Activated CD8-positive, alpha-beta memory T cell treated with anti-CD3 and anti-CD28 coated beads, Interleukin-2, amount 10 ng/mL, durations not matched to agents 7 days and 5 days (primary cell): ENCODE data around the gene ABCD3. TPM values are rescaled to one million over a fixed set of nuclear protein-coding genes. Genes with fewer than 3 reads are reported as not detected.
"Not testable (repeated sequence)": the region's sequence is repeated elsewhere in the genome, so short reads cannot be mapped to it uniquely, and the experiment has no call there.

Experiments
- ATAC-seq: fragments of 150-1000 bp; cut with Tn5 transposase; one replicate; pipeline ENCODE4 v1.10.0; 2021; ENCODE audit warnings: moderate library complexity
- CTCF ChIA-PET: fragments of 350-600 bp; sonication (Branson Sonifier 250); formaldehyde crosslinking; loops from one replicate; lab custom pipeline; 2021; ENCODE audit warnings: antibody characterized with exemption; lab: Charles Lee
- DNase-seq: peaks from one replicate; pipeline ENCODE4 v3.0.0-alpha.2; 2020
- H3K27ac Mint-ChIP-seq: one replicate; pipeline ENCODE4 v1.8.0; 2021; ENCODE audit warnings: mild to moderate bottlenecking, mixed read lengths
- H3K27me3 Mint-ChIP-seq: one replicate; pipeline ENCODE4 v1.8.0; 2021; ENCODE audit warnings: mixed read lengths
- H3K36me3 Mint-ChIP-seq: one replicate; pipeline ENCODE4 v1.8.0; 2021; ENCODE audit warnings: mild to moderate bottlenecking, mixed read lengths
- H3K4me1 Mint-ChIP-seq: one replicate; pipeline ENCODE4 v1.8.0; 2021; ENCODE audit warnings: mixed read lengths
- H3K4me3 Mint-ChIP-seq: one replicate; pipeline ENCODE4 v1.8.0; 2021; ENCODE audit warnings: mild to moderate bottlenecking, moderate library complexity, mixed read lengths
- H3K9me3 Mint-ChIP-seq: one replicate; pipeline ENCODE4 v1.8.0; 2022; ENCODE audit warnings: low read depth, mixed read lengths
- total RNA-seq, 2 experiments: library from RNA; stranded (reverse); gene quantifications; one replicate each; pipeline ENCODE4 v1.2.3, GENCODE V29; 2021

ABCD3 gene
- 10 to 100 TPM; 21.2 to 22.6 TPM for total RNA-seq

DNA sequence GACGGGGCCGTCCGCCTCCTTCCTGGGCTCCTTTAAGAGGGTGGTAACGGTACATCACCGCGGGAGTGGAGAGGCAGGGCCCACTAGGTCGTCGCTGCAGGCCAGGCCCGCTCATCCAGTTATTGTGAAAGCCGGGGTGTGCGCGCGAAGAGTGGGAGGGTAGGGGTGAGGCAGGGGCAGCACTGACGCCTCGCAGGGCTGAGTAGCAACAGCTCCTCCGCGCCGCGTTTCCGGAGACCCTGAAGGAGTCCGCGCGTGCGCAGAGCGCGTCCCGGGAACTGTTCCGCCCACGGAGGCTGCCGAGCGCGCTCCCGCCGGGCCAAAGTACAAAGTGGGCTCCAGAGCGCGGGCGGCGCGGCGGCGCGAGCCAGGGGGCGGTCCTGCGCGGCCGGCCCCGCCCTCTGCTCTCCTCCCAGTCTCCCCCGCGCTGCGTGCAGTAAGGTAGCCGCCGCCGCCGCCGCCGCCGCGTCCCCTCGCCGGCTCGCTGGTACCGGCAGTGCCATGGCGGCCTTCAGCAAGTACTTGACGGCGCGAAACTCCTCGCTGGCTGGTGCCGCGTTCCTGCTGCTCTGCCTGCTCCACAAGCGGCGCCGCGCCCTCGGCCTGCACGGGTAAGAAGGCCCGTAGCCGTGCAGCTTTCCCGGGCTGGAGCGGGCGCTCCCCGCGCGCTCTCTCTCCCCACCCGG is at the start of gene ABCD3:
Gene ABCD3, plus strand, starts transcription at position 412 of the 686 bp plus-strand sequence. Its CDS starts 90 bp downstream, at position 502.
- Mint-ChIP-seq H3K27me3 (peaks cover 7% of the 10 kb centered on the region), H3K27ac (peak within 1 kb of the TSS; percentile 60), H3K36me3 (no peaks in the 10 kb centered on the region), H3K4me1 (peaks cover 22% of the 10 kb centered on the region), H3K9me3 (no peaks in the 10 kb centered on the region), H3K4me3 (no peak within 1 kb of the TSS)
- CTCF ChIA-PET = interaction anchor here (0.7 to 1.0 kb wide), 3 partner anchors 392 to 655 kb away, joined by 3 to 4 read pairs (median 3); partner anchors contain the start of gene ALG14
- DNase-seq (peak; percentile 97), ATAC-seq (peak; percentile 97)

DNA sequence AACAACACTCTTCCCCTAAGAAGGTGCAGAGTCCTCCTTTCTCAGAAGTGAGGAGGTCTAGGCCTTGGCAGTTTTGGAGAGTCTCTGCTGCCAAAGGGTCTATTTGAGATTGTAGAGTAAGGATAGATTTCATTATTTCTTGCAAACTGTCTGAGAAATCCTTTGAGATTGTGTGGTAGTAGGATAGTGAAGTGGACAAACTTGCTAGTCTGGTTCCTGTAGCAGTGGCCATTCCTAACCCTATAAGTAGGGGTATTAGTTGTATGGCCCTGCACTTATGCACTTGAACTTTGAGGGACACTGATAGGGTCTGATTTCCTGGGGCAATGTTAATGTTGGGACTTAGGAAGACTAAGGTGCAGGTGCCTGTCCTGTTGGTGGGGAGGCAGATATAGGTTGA is 45.4 kb upstream of the ABCD3 start:
- DNase-seq, CTCF ChIA-PET, H3K27ac Mint-ChIP-seq, H3K4me3 Mint-ChIP-seq, H3K36me3 Mint-ChIP-seq, H3K4me1 Mint-ChIP-seq, ATAC-seq, H3K9me3 Mint-ChIP-seq: not testable (repeated sequence)
- H3K27me3 Mint-ChIP-seq = peaks cover 18% of the 10 kb centered on the region

DNA sequence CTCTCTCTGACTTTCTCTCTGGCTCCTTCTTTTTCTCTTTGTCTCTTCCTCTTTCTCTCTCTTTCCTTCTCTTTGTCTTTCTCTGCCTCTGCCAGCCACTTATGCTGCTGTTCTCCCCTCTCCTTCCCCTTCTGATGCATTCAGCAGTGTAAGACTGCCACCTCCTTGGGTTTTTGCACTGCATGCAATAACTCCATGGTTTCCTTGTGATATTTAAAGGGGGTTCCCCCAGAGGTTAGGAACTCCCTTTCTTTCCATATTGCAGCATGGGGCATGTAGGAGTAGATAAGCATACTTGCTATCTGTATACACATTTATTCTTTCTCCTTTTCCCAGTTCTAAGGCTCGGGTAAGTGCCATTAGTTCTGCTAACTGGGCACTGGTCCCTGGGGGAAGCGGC is 44.9 kb upstream of the ABCD3 start:
- H3K27ac Mint-ChIP-seq, ATAC-seq, CTCF ChIA-PET, H3K4me3 Mint-ChIP-seq, H3K36me3 Mint-ChIP-seq, DNase-seq, H3K9me3 Mint-ChIP-seq, H3K4me1 Mint-ChIP-seq: not testable (repeated sequence)
- peaks cover 17% of the 10 kb centered on the region for H3K27me3 Mint-ChIP-seq

- H3K27me3 Mint-ChIP-seq = peaks cover 20% of the 10 kb centered on the region
- H3K36me3 Mint-ChIP-seq, CTCF ChIA-PET, H3K9me3 Mint-ChIP-seq, H3K4me1 Mint-ChIP-seq, DNase-seq, H3K27ac Mint-ChIP-seq, H3K4me3 Mint-ChIP-seq, ATAC-seq: not testable (repeated sequence)
These were observed 42.5 kb upstream of the ABCD3 start for GRCh38 chr1:94375666-94376065.

DNA sequence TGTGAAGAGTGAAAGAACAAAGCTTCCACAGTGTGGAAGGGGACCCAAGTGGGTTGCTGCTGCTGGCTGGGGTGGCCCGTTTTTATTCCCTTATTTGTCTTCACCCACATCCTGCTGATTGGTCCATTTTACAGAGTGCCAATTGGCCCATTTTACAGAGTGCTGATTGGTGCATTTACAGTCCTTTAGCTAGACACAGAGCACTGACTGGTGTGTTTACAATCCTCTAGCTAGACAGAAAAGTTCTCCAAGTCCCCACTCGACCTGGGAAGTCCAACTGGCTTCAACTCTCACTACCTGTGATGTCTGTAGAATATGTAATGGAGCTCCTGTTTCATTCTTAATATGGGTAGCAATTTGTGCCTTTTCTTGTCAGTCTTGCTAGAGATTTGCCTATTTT is 39.7 kb upstream of the ABCD3 start:
- H3K9me3 Mint-ChIP-seq, H3K36me3 Mint-ChIP-seq, CTCF ChIA-PET, DNase-seq, H3K4me1 Mint-ChIP-seq, H3K4me3 Mint-ChIP-seq, ATAC-seq, H3K27ac Mint-ChIP-seq: not testable (repeated sequence)
- peaks cover 21% of the 10 kb centered on the region for H3K27me3 Mint-ChIP-seq

DNA sequence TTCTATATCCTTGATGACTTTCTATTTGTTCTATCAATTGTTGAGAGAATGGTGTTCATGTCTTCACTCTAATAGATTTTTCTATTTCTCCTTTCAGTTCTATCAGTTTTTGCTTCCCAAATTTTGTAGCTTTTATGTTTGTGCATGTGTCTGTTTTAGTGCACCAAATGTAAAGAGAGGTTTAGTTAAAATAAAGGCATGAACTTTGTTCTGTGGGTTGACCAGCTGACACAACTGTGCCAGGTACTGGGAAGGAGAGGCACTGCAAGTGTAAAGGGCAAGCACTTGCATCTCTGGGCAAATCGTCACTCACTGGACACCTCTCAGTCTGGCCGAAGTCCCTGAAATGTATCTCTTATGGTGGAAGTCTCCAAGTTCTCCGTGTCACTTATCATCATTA is 38.6 kb upstream of the ABCD3 start:
- no peak overlapping the region for H3K4me3 Mint-ChIP-seq
- no peaks in the 10 kb centered on the region for H3K36me3 Mint-ChIP-seq
- DNase-seq (no peak), ATAC-seq (no peak)
- H3K27ac Mint-ChIP-seq = no peak overlapping the region
- peaks cover 9% of the 10 kb centered on the region for H3K4me1 Mint-ChIP-seq
- CTCF ChIA-PET = no interaction called here
- H3K9me3 Mint-ChIP-seq = no peaks in the 10 kb centered on the region
- H3K27me3 Mint-ChIP-seq = peaks cover 19% of the 10 kb centered on the region

DNA sequence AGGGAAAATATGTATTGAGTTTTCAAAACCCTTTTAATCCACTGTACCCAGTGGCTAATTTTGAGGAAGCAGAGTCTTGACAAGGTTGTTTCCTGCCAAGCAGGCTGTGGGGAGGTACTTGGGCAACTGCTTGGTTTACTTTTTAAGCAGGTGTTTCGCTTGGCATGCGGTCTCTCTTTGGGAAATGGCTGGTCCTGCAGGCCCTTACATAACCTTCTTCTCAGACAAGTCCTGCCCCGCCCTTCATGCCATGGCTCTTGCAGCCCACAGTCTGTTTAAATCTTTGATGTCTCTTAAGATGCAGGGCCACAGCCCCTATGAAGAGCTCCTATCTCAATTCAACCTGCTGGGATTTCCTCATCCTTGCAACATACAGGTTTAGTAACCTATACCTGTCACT is 36.0 kb upstream of the ABCD3 start:
- ATAC-seq = no peak
- peaks cover 24% of the 10 kb centered on the region for H3K27me3 Mint-ChIP-seq
- no peak overlapping the region for H3K4me3 Mint-ChIP-seq
- H3K36me3 Mint-ChIP-seq = no peaks in the 10 kb centered on the region
- peaks cover 16% of the 10 kb centered on the region for H3K4me1 Mint-ChIP-seq
- no peak overlapping the region for H3K27ac Mint-ChIP-seq
- no peak for DNase-seq
- CTCF ChIA-PET = no interaction called here
- H3K9me3 Mint-ChIP-seq = no peaks in the 10 kb centered on the region

- Mint-ChIP-seq H3K4me3 (no peak overlapping the region), H3K27me3 (peaks cover 20% of the 10 kb centered on the region), H3K4me1 (peaks cover 16% of the 10 kb centered on the region), H3K9me3 (no peaks in the 10 kb centered on the region), H3K27ac (no peak overlapping the region), H3K36me3 (no peaks in the 10 kb centered on the region)
- no peak for DNase-seq
- peak; percentile 80 for ATAC-seq
- CTCF ChIA-PET = no interaction called here
These were observed 34.2 kb upstream of the ABCD3 start for GRCh38 chr1:94383966-94384408.

GRCh38 chr1:94384485-94385265 is 33.5 kb upstream of the ABCD3 start:
- Mint-ChIP-seq H3K9me3 (peaks cover 3% of the 10 kb centered on the region), H3K4me1 (peaks cover 16% of the 10 kb centered on the region), H3K4me3 (no peak overlapping the region), H3K36me3 (no peaks in the 10 kb centered on the region), H3K27me3 (peaks cover 14% of the 10 kb centered on the region), H3K27ac (no peak overlapping the region)
- CTCF ChIA-PET = no interaction called here
- no peak for ATAC-seq
- no peak for DNase-seq

DNA sequence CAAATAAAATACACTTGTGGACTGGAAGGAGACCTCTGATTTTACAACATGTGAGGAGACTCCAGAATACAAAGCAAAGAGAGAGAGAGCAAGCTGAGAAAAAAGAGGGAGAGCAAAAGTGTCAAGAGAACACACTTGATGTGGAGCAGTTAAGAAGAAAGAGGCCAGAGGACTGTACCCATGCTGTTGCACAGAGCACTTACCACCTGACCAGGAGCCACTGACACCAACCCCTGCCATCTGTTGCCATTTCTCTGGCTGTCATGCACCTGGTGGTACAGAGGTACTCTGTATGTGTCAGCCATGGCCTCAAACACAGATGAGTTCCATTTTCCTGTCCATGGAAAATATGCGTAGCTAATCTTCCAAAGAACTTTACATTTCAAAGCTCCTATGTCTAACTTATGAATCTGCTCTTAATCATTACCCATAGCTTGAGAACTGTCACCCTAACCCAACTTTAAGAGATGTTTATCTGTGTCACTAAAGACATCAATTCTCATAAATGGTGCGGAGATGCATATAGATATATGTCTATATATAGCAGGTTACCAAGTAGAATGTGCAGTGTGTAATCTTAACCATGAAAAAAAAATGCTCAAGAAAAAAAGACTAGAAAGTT is 32.8 kb upstream of the ABCD3 start:
- Mint-ChIP-seq H3K9me3 (peaks cover 3% of the 10 kb centered on the region), H3K27me3 (peaks cover 13% of the 10 kb centered on the region), H3K36me3 (no peaks in the 10 kb centered on the region), H3K27ac (no peak overlapping the region), H3K4me3 (no peak overlapping the region), H3K4me1 (peaks cover 16% of the 10 kb centered on the region)
- DNase-seq (no peak), ATAC-seq (no peak)
- CTCF ChIA-PET = no interaction called here

GRCh38 chr1:94389298-94389697 is 28.9 kb upstream of the ABCD3 start:
- CTCF ChIA-PET = no interaction called here
- peaks cover 9% of the 10 kb centered on the region for H3K4me1 Mint-ChIP-seq
- no peaks in the 10 kb centered on the region for H3K36me3 Mint-ChIP-seq
- H3K27ac Mint-ChIP-seq = no peak overlapping the region
- DNase-seq (no peak), ATAC-seq (no peak)
- H3K4me3 Mint-ChIP-seq = no peak overlapping the region
- peaks cover 12% of the 10 kb centered on the region for H3K27me3 Mint-ChIP-seq
- H3K9me3 Mint-ChIP-seq = peaks cover 3% of the 10 kb centered on the region

- no peak overlapping the region for H3K4me3 Mint-ChIP-seq
- no peak overlapping the region for H3K27ac Mint-ChIP-seq
- CTCF ChIA-PET = no interaction called here
These were observed 23.9 kb upstream of the ABCD3 start for GRCh38 chr1:94394247-94394646.

GRCh38 chr1:94395231-94395630 is 23.0 kb upstream of the ABCD3 start:
- DNase-seq (no peak), ATAC-seq (no peak)
- H3K9me3 Mint-ChIP-seq = no peaks in the 10 kb centered on the region
- H3K4me3 Mint-ChIP-seq = no peak overlapping the region
- H3K27ac Mint-ChIP-seq = no peak overlapping the region
- H3K27me3 Mint-ChIP-seq = peaks cover 9% of the 10 kb centered on the region
- H3K4me1 Mint-ChIP-seq = no peaks in the 10 kb centered on the region
- CTCF ChIA-PET = no interaction called here
- H3K36me3 Mint-ChIP-seq = no peaks in the 10 kb centered on the region

More at GRCh38 chr1:94394247-94394646, 23.9 kb upstream of the ABCD3 start:
- Mint-ChIP-seq H3K27me3 (peaks cover 6% of the 10 kb centered on the region), H3K4me1 (no peaks in the 10 kb centered on the region), H3K9me3 (peaks cover 3% of the 10 kb centered on the region), H3K36me3 (no peaks in the 10 kb centered on the region)
- no peak for DNase-seq
- no peak for ATAC-seq
